Measurements from ENCODE around the gene SULT2A1. TPM values are rescaled to one million over a fixed set of nuclear protein-coding genes. Genes with fewer than 3 reads are reported as not detected.

Gene SULT2A1
- total and polyA plus RNA-seq, 8 donors, result 0.41 TPM; not detected in 7

DNA sequence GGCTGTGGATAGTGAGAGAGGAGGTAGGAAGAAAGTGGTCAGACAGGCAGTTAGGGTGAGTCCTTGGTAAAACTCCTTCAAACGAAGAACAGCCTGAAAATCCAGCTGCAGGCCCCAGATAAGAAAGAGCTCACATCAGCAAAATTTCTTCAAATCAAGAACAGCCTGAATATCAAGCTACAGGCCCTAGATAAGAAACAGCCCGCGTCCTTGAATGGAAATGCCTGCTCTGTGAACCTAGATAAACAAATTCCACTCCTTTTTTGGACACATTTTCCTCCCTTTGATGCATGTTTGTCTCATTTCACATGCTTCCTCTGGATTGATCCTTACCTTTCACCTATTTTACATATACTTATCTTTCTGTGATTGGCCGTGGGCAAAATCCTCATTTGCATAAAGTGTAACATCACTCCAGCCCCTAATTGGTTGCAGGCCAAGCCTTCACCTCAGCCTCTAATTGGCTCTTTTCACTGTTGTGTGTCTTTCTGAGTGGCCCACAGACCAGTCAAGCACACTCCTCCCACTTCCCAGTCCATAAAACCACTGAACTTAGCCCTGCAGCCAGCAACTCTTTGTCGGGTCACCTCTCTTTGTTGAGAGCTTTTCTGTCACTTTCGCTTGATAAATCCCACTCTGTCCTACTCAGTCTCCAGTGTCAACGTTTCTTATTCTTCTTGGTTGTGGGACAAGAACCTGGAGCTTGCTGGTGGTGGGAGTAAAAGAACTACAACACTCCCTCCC is 6.0 kb upstream of the SULT2A1 start:
- intact Hi-C loops (cut with DNase I), result no loop called here
- DNase-seq, result peak in 2 of 6 donors; percentile 5 to 55
- TF ChIP-seq, protein P1, sequence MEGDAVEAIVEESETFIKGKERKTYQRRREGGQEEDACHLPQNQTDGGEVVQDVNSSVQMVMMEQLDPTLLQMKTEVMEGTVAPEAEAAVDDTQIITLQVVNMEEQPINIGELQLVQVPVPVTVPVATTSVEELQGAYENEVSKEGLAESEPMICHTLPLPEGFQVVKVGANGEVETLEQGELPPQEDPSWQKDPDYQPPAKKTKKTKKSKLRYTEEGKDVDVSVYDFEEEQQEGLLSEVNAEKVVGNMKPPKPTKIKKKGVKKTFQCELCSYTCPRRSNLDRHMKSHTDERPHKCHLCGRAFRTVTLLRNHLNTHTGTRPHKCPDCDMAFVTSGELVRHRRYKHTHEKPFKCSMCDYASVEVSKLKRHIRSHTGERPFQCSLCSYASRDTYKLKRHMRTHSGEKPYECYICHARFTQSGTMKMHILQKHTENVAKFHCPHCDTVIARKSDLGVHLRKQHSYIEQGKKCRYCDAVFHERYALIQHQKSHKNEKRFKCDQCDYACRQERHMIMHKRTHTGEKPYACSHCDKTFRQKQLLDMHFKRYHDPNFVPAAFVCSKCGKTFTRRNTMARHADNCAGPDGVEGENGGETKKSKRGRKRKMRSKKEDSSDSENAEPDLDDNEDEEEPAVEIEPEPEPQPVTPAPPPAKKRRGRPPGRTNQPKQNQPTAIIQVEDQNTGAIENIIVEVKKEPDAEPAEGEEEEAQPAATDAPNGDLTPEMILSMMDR (IDR thresholded peaks at IDR 0.05), result no peak
- no peak for FAIRE-seq
- H3K4me1 ChIP-seq, result no peaks in the 10 kb centered on the region
- WGBS, 2 donors, result 27 to 35% methylated on average over 7 of the region's 7 CpGs
- H3K27me3 ChIP-seq, result no peaks in the 10 kb centered on the region
- peak overlapping the region in 1 of 4 donors; percentile 41 for H3K27ac ChIP-seq
- H3K4me3 ChIP-seq, result no peak overlapping the region
- no peaks in the 10 kb centered on the region for H3K36me3 ChIP-seq
- ATAC-seq, result peak; percentile 16 to 94 (median 66)
- no peaks in the 10 kb centered on the region for H3K9me3 ChIP-seq

DNA sequence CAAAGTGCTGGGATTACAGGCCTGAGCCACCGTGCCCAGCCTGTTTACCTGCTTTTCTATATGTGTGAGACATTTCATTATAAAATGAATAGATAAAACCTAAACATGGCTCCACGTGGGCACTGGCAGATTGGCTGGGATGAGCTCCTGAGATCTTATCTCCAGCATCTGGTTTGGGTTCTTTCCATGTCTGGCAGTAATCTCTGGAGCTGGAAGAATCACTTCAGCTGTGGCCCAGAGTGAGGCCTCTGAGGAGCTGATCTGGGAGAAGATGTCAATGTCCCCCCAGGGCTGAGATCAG is 5.5 kb upstream of the SULT2A1 start:
- DNase-seq, result peak in 1 of 6 donors; percentile 21
- Histone ChIP-seq H3K36me3 (no peaks in the 10 kb centered on the region), H3K9me3 (no peaks in the 10 kb centered on the region), H3K27me3 (no peaks in the 10 kb centered on the region), H3K4me3 (no peak overlapping the region), H3K27ac (peak overlapping the region in 1 of 4 donors; percentile 20), H3K4me1 (no peaks in the 10 kb centered on the region)
- FAIRE-seq, result no peak
- WGBS, 2 donors, result 48 to 65% methylated on average over 2 of the region's 2 CpGs
- no peak for ATAC-seq
- TF ChIP-seq, protein P1 (IDR thresholded peaks at IDR 0.05), result no peak
- intact Hi-C loops (cut with DNase I), result no loop called here

DNA sequence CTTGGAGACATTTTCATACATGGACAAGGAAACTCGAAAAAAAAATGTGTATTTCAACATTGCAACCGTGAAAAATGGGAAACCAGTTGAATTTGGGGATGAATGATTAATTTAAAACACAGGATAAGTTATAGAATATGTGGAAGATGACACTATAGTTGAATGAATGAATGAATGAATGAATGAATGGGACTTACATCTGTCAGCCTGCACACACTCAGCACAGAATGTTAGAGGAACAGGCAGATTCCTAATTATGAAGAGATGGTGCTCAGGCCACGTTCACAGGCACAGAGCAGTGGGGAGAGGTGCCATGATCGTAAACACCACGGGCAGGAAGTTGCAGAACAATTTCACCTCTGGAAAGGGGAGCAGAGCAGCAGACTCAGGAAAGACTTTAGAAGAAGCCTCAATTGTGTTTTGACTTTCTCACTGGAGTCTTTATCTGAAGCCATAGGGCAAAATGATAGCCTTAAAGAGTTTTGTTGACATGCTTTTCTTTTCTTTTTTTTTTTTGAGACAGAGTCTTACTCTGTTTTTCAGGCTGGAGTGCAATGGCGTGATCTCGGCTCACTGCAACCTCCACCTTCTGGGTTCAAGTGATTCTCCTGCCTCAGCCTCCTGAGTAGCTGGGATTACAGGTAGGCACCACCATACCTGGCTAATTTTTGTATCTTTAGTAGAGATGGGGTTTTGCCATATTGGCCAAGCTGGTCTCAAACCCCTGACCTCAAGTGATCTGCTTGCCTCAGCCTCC is 4.9 kb upstream of the SULT2A1 start:
- intact Hi-C loops (cut with DNase I), result no loop called here
- TF ChIP-seq, protein P1 (IDR thresholded peaks at IDR 0.05), result no peak
- 82 to 87% methylated on average over 7 of the region's 7 CpGs for WGBS, 2 donors
- ATAC-seq, result no peak
- DNase-seq, result no peak
- H3K27me3 ChIP-seq, result no peaks in the 10 kb centered on the region
- no peaks in the 10 kb centered on the region for H3K4me1 ChIP-seq
- no peaks in the 10 kb centered on the region for H3K9me3 ChIP-seq
- FAIRE-seq, result no peak
- no peak overlapping the region for H3K4me3 ChIP-seq
- H3K27ac ChIP-seq, result peak overlapping the region in 1 of 4 donors; percentile 20
- H3K36me3 ChIP-seq, result no peaks in the 10 kb centered on the region

DNA sequence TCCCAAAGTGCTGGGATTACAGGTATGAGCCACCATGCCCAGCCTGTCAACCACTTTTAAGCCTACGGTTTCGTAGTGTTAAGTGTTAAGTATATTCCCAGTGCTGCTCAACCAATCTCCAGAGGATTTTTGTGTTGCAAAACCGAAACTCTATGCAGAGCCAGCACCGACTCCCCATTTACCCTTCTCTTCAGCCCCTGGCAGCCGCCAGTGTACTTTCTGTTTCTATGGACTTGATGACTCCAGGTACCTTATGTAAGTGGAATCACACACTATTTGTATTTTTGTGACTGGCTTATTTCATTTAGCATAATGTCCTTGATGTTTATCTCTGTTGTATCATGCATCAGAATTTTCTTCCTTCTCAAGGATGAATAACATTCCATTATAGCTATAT is 1.1 kb downstream of the SULT2A1 start:
- intact Hi-C loops (cut with DNase I), result no loop called here
- ATAC-seq, result no peak
- no peak for DNase-seq
- WGBS, 2 donors, result 82 to 87% methylated on average over 5 of the region's 5 CpGs
- TF ChIP-seq, protein P1 (IDR thresholded peaks at IDR 0.05), result no peak
- FAIRE-seq, result no peak
- Histone ChIP-seq H3K27ac (no peak overlapping the region), H3K36me3 (no peaks in the 10 kb centered on the region), H3K4me3 (no peak overlapping the region), H3K27me3 (no peaks in the 10 kb centered on the region), H3K4me1 (no peaks in the 10 kb centered on the region), H3K9me3 (no peaks in the 10 kb centered on the region)

DNA sequence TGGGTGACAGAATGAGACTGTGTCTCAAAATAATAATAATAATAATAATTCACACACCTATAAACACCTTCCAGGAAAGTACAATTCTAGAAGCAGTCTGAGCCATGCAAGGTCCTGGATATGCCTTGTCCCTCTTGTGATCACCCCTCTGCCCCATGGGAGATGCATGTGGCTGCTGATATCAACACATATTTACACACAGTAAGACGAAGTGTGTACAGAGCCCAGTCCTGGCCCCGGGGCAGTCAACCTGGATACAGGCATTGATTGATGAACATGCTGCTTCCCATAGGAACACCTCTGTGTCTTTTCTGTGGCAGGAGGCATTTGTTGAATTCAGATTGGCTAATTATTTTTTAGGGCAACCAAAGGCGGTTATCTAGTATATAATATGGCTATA is 3.2 kb downstream of the SULT2A1 start:
- Histone ChIP-seq H3K4me1 (no peaks in the 10 kb centered on the region), H3K36me3 (no peaks in the 10 kb centered on the region), H3K9me3 (no peaks in the 10 kb centered on the region), H3K27ac (no peak overlapping the region), H3K4me3 (no peak overlapping the region), H3K27me3 (no peaks in the 10 kb centered on the region)
- TF ChIP-seq, protein P1 (IDR thresholded peaks at IDR 0.05), result no peak
- DNase-seq, result peak in 1 of 6 donors; percentile 28
- WGBS, 2 donors, result 36 to 37% methylated on average over 3 of the region's 3 CpGs
- intact Hi-C loops (cut with DNase I), result no loop called here
- ATAC-seq, result no peak
- FAIRE-seq, result no peak
